ENCODE data around the gene S100A6.
"Not testable (repeated sequence)": the region's sequence is repeated elsewhere in the genome, so short reads cannot be mapped to it uniquely, and the experiment has no call there.

The S100A6 gene

DNA sequence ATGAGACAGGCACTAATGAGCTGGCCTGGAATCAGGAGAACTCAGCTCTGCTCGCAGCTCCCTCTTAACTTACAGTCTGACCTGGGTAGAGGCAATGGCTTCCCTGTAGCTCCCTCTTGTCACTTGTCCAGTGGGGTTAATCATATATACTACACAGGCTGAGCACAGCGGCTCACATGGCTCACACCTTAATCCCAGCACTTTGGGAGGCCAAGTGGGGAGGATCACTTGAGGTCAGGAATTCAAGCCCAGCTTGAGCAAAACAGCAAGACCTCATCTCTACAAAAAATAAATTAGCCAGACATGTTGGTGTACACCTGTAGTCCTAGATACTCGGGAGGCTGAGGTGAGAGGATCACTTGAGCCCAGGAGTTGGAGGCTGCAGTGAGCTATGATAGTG, 4.2 kb downstream of the S100A6 start:
- peak; percentile 28 for DNase-seq (ENCODE audit: low spot score)

DNA sequence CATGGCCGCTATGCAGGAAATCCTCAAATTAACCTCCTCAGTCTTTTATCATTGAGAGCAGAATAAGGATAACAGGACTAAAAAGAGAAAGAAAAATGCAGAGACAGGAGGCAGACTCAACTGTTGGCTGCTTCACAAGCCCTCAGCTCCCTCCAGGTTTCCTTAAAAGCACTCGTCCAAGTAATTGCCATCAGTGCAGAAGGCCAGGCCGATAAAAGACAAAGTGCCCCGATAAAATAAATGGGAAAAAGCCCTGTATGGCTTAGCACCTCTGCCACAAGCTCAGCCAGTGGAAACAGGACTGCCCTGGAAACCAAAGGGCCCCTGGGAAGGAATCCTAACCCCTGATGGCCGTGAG, 8.1 kb downstream of the S100A6 start:
- no peak for DNase-seq (ENCODE audit: low spot score)

DNA sequence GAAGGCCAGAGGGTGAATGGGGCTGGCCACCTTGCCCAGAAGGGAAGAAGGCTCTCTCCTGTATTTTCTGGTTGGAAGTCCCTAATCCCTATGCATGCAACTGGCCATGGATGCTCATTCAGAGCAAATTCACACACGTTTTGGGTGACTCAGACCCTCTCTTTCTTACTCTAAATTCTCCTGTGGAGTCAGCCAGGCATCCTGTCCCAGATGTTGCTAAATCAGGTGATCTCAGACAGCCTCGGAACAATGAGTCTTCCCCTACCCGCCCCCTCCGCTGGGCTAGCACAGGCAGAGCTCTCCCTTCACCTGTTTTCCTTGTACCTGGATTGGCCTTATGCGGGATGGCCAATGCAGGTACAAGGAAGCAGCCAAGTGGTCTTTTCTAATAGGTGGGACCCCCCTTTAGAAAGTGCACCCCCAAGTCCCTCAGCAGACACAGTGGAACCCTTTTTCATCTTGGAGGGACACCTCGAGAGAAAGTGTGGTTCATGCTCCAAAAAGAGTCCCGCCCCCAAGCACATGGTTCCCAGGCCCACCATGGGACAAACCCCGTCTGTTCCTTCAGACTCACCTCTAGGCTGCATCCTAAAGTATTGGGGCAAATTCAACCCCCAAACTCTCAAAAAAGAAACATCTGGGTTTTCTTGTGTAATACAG, 8.6 kb downstream of the S100A6 start:
- DNase-seq (ENCODE audit: low spot score): no peak

- no peak for DNase-seq (ENCODE audit: low spot score)
Observed at GRCh38 chr1:153526132-153526543, 9.7 kb downstream of the S100A6 start.

DNA sequence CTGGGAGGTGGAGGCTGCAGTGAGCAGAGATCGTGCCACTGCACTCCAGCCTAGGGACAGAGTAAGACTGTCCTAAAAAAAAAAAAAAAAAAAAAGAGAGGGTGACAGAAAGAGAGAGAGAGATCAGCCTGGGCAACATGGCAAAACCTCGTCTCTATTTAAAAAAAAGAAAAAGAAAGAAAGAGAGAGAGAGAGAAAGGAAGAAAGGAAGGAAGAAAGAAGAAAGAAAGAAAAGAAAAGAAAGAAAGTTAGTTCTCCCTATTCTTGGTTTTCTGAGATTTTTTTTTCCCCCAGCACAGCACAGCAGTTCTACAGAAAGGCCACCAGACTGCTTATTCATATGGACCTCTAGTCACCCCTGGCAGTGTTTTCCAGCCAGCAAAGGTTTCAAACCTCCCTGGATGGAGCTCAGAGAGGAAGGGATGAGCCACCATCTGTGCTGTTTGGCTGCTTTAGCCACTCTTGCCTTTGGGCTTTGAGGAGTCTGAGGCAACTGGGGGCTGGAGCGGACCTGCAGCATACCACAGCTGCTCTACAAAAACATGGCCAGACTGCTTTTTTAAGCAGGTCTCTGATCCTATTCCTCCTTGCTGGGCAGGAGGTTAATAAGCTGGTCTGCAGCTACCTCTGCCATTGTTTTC, 10.6 kb downstream of the S100A6 start:
- peak; percentile 57 for DNase-seq (ENCODE audit: low spot score)

- DNase-seq (ENCODE audit: low spot score): not testable (repeated sequence)
Observed at GRCh38 chr1:153522353-153523048, 13.3 kb downstream of the S100A6 start.

DNA sequence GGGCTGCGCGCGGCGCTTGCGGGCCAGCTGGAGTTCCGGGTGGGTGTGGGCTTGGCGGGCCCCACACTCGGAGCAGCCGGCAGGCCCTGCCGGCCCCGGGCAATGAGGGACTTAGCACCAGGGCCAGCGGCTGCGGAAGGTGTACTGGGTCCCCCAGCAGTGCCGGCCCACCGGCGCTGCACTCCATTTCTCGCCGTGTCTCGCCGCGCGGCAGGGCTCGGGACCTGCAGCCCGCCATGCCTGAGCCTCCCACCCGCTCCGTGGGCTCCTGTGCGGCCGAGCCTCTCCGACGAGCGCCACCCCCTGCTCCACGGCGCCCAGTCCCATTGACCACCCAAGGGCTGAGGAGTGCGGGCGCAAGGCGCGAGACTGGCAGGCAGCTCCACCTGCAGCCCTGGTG, 14.0 kb downstream of the S100A6 start:
- DNase-seq (ENCODE audit: low spot score): not testable (repeated sequence)

DNA sequence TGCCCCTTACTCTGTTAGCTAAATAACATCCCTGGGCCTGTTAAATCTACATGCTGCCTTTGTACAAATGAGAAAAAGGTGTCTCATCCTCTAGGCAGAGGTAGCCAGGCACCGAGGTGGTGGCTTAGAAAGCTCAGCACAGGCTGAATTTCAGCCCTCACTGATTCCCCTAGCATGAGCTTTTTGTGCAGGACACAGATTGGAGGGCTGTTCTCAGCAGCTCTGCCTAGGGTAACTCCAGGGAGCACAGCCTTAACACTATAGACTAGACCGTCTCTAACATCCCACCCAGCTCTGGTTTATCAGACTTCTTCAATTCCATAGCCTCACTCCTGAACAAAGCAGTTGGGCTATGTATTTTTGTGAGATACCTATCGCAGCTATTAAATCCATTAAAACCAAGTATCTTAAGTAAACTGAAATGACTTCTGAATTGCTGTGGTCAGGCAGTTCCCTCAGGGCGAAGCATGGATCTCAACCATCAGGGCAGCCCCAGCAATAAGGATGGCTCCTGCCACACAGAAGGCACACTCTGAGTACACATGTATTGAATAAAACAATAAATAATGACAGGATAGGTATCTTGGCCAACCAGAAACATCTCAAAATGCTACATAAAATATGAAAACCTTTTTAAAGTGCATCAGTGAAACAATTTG, 14.8 kb downstream of the S100A6 start:
- no peak for DNase-seq (ENCODE audit: low spot score)

GRCh38 chr1:153520137-153520691, 15.6 kb downstream of the S100A6 start:
- not testable (repeated sequence) for DNase-seq (ENCODE audit: low spot score)

- DNase-seq (ENCODE audit: low spot score): no peak
Observed at GRCh38 chr1:153519242-153519641, 16.5 kb downstream of the S100A6 start.

- DNase-seq (ENCODE audit: low spot score): no peak
Observed at GRCh38 chr1:153515504-153516394, 20.0 kb downstream of the S100A6 start.

GRCh38 chr1:153513666-153514065, 22.1 kb downstream of the S100A6 start:
- no peak for DNase-seq (ENCODE audit: low spot score)

DNA sequence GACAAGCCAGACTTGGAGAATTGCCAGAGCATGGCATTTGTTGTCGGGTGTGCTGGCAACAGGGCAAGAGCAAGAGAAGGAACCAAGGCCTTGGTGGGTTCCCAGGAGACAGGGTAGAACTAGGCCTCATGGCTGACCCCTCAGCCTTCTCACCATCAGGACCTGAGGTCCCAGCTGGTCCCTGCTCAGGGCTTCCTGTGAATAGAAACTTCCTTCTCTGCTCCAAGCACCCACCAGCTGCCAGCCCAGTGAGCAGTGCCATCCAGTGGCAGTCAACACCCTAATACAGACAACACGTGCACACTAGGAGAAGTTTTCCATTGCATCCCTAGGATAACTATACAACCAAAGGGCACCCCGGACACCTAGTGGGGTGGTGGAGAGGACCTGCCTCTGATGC, 22.8 kb downstream of the S100A6 start:
- no peak for DNase-seq (ENCODE audit: low spot score)

- DNase-seq (ENCODE audit: low spot score): peak; percentile 86
Observed at GRCh38 chr1:153510984-153511410, 24.8 kb downstream of the S100A6 start.

- no peak for DNase-seq (ENCODE audit: low spot score)
Observed at GRCh38 chr1:153509729-153510354, 25.9 kb downstream of the S100A6 start.

- DNase-seq (ENCODE audit: low spot score): no peak
Observed at GRCh38 chr1:153509036-153509435, 26.8 kb downstream of the S100A6 start.

DNA sequence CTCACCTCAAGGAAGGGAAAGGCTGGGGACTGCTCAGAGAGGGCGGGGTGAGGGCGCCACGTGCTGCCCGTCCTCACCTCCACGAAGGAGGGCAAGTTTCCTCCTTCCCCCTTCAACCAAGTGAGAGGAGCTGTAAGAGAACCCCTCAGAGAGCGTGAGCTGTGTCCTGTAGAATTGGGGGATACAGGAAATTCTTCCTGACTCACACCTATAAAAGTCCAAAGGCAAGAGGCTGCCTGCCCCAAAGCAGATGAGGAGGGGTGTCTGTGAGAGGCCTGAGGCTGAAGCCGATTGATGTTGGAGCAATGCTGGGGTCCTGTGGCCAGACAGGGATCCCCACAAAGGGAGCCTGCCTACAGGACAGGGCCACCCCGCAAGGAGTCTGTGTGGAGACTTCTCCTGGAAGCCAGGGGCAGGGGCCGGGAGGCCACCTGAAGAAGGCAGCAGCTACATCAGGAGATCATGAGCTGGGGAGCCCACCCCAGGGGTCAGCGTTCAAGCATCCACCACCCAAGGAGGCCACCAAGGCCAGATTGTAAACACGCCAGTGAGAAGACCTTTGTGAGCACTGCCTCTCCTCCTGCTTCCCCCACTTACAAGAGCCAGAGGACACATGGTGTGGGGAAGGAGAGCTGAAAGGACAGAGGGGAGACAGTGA, 27.7 kb downstream of the S100A6 start:
- no peak for DNase-seq (ENCODE audit: low spot score)

DNA sequence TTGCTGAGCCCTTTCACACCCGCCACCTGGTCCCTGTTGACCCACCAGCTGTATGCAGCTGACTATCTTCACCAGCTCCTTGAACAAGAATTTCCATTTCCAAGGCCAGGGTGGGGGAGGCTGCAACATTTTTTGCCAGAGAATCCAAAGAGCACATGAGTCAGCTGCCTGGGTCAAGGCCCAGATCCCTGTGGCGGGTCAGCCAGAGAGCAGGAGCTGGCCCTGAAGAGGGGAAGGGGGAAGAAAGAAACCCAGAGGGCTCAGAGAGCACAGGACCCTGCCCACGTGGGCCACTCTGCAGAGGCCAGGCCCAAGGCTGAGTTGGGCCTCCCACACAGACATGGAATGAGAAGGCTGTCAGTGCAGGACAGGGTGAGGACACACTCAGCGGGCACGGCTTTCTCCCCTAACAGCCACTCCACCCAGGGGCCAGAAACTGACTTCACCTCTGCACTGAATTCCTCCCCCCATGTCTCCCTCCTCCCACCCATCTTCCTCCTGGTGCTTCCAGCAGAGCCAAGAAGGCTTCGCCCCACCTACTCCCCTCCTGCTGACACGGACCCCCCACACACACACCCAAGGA, 28.9 kb downstream of the S100A6 start:
- DNase-seq (ENCODE audit: low spot score): peak; percentile 86

GRCh38 chr1:153506386-153506785, 29.4 kb downstream of the S100A6 start:
- DNase-seq (ENCODE audit: low spot score): no peak

DNA sequence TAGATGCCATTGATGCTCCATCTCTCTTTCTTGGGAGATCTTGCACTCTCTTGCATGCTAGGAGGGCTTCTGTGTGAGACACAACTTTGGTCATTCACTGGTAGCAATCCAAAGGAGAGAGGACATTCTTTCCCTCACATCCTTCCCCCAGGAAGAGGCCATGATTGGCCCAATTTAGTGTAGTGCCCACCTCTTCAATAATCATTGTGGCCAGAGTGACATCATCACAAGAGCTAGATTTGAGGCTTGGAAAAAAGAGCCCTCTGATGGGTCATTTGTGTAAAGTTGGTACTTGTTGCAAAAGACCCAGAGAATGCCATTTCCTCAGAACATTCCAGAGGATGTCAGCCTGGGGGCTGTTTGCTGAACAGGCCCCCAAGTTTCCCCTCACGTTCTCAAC, 30.2 kb downstream of the S100A6 start:
- DNase-seq (ENCODE audit: low spot score): no peak
